Common myeloid progenitor, CD34-positive (primary cell): ENCODE data around the gene IRF2.
"Not testable (repeated sequence)": the region's sequence is repeated elsewhere in the genome, so short reads cannot be mapped to it uniquely, and the experiment has no call there.

Experiments
- CTCF ChIA-PET: fragments of 350-600 bp; sonication (Branson Sonifier 250); formaldehyde crosslinking; loops from one replicate; lab custom pipeline; 2021; ENCODE audit warnings: antibody characterized with exemption; lab: Charles Lee
- POLR2A ChIA-PET: fragments of 350-600 bp; sonication (Branson Sonifier 250); formaldehyde crosslinking; loops from one replicate; lab custom pipeline; 2021; ENCODE audit warnings: antibody characterized with exemption; lab: Charles Lee
- DNase-seq, 3 donors: peaks; one replicate each; pipeline versions ENCODE4 v3.0.0 to v3.0.0-alpha.2; 2013
- H3K27ac ChIP-seq, 2 experiments: 1 replicate in 1 of 2; 2 replicates in 1 of 2; pipeline ENCODE4 v1.7.0; 2013; ENCODE audit warnings: inconsistent platforms in 2 of 2, low read length in 2 of 2, mild to moderate bottlenecking in 2 of 2, low read depth in 1 of 2, moderate library complexity in 1 of 2; ENCODE audit not compliant: severe bottlenecking in 2 of 2, insufficient read depth in 1 of 2, poor library complexity in 1 of 2
- H3K27me3 ChIP-seq, 5 experiments: replicated peaks in 2 of 5; 1 replicate in 3 of 5; 2 replicates in 2 of 5; pipeline versions ENCODE4 v1.6.1 to v1.7.0; 2013; ENCODE audit warnings: low read length in 4 of 5, mild to moderate bottlenecking in 2 of 5, moderate library complexity in 2 of 5, inconsistent platforms in 1 of 5; ENCODE audit not compliant: insufficient read depth in 5 of 5, control insufficient read depth in 4 of 5
- H3K36me3 ChIP-seq, 4 experiments: 1 replicate in 2 of 4; 2 replicates in 2 of 4; pipeline versions ENCODE4 v1.6.1 to v1.7.0; 2013; ENCODE audit warnings: low read length in 3 of 4, control low read depth in 1 of 4, mild to moderate bottlenecking in 1 of 4; ENCODE audit not compliant: control insufficient read depth in 4 of 4, insufficient read depth in 4 of 4
- H3K4me1 ChIP-seq, 4 experiments: 1 replicate in 3 of 4; 2 replicates in 1 of 4; pipeline versions ENCODE4 v1.6.1 to v1.7.1; 2013; ENCODE audit warnings: low read length in 3 of 4, mild to moderate bottlenecking in 3 of 4, control low read depth in 1 of 4, inconsistent platforms in 1 of 4, moderate library complexity in 1 of 4; ENCODE audit not compliant: control insufficient read depth in 4 of 4, insufficient read depth in 4 of 4; ENCODE audit errors: control extremely low read depth in 1 of 4
- H3K4me3 ChIP-seq, 7 experiments: 1 replicate in 4 of 7; 2 replicates in 3 of 7; pipeline versions ENCODE4 v1.5.1 to v1.7.0; 2013; ENCODE audit warnings: mild to moderate bottlenecking in 7 of 7, low read length in 6 of 7, moderate library complexity in 6 of 7, inconsistent platforms in 2 of 7, low read depth in 2 of 7, control low read depth in 1 of 7; ENCODE audit not compliant: insufficient read depth in 4 of 7, control insufficient read depth in 1 of 7; ENCODE audit errors: extremely low read depth in 1 of 7
- H3K9me3 ChIP-seq, 5 experiments: 1 replicate in 4 of 5; 2 replicates in 1 of 5; pipeline versions ENCODE4 v1.6.1 to v1.7.1; 2013; ENCODE audit warnings: low read length in 4 of 5, mild to moderate bottlenecking in 2 of 5, inconsistent platforms in 1 of 5, low read depth in 1 of 5, moderate library complexity in 1 of 5; ENCODE audit not compliant: control insufficient read depth in 4 of 5, insufficient read depth in 2 of 5; ENCODE audit errors: control extremely low read depth in 1 of 5
- WGBS: methylation state at CpG from one replicate; pipeline ENCODE4 v1.1.5; 2013; ENCODE audit not compliant: insufficient coverage; 5-methylcytosine and 5-hydroxymethylcytosine counted together

Gene IRF2

GRCh38 chr4:184343502-184344177 lies 130.7 kb downstream of the IRF2 start:
- peak; percentile 67 to 86 (median 77) for DNase-seq
- WGBS, result 0% methylated on average over 12 of the region's 19 CpGs
- POLR2A ChIA-PET, result interaction anchor here (0.6 kb wide), 1 partner anchor 49 kb away, joined by 3 read pairs; no protein-coding TSS in a partner anchor
- Histone ChIP-seq H3K36me3 (no peaks in the 10 kb centered on the region), H3K27ac (peak overlapping the region; percentile 21 to 40), H3K4me1 (peaks cover 25 to 55% (median 43%) of the 10 kb centered on the region in 4 experiments), H3K4me3 (peak overlapping the region; percentile 49 to 92 (median 77)), H3K27me3 (no peaks in the 10 kb centered on the region), H3K9me3 (no peaks in the 10 kb centered on the region)
- CTCF ChIA-PET, result interaction anchor here (1.2 to 1.5 kb wide), 2 partner anchors 9 to 49 kb away, joined by 5 to 6 read pairs; no protein-coding TSS in a partner anchor

- DNase-seq, H3K9me3 ChIP-seq, POLR2A ChIA-PET, H3K27me3 ChIP-seq, H3K36me3 ChIP-seq: not testable (repeated sequence)
- H3K4me1 ChIP-seq, result peaks cover 24 to 48% (median 35%) of the 10 kb centered on the region in 4 experiments
- H3K4me3 ChIP-seq, result peak overlapping the region in 3 of 7 experiments; percentile 88 to 92 (median 88)
- no CpG with 5 or more reads among the region's 1 CpG for WGBS
- CTCF ChIA-PET, result interaction anchor here (1.2 to 1.5 kb wide), 2 partner anchors 10 to 50 kb away, joined by 5 to 6 read pairs; no protein-coding TSS in a partner anchor
- H3K27ac ChIP-seq, result peak overlapping the region in 1 of 2 experiments; percentile 40
Observed at GRCh38 chr4:184342857-184343237, 131.5 kb downstream of the IRF2 start.

GRCh38 chr4:184342167-184342856 lies 132.0 kb downstream of the IRF2 start:
- Histone ChIP-seq H3K36me3 (no peaks in the 10 kb centered on the region), H3K27me3 (no peaks in the 10 kb centered on the region), H3K9me3 (peaks cover 0 to 8% (median 3%) of the 10 kb centered on the region in 5 experiments), H3K4me1 (peaks cover 19 to 42% (median 30%) of the 10 kb centered on the region in 4 experiments), H3K27ac (no peak overlapping the region), H3K4me3 (no peak overlapping the region)
- POLR2A ChIA-PET, result no interaction called here
- no peak for DNase-seq
- CTCF ChIA-PET, result interaction anchor here (1.4 to 1.5 kb wide), 2 partner anchors 9 to 51 kb away, joined by 5 to 6 read pairs; no protein-coding TSS in a partner anchor
- 100% methylated on average over 3 of the region's 6 CpGs for WGBS

GRCh38 chr4:184339398-184340193 lies 134.8 kb downstream of the IRF2 start:
- H3K4me3 ChIP-seq, H3K9me3 ChIP-seq, POLR2A ChIA-PET, H3K27ac ChIP-seq, H3K36me3 ChIP-seq, H3K27me3 ChIP-seq: not testable (repeated sequence)
- peaks cover 7 to 26% (median 13%) of the 10 kb centered on the region in 4 experiments for H3K4me1 ChIP-seq
- CTCF ChIA-PET, result interaction anchor here (0.9 kb wide), 1 partner anchor 73 kb away, joined by 3 read pairs; no protein-coding TSS in a partner anchor
- 100% methylated on average over 4 of the region's 5 CpGs for WGBS
- peak in 2 of 3 donors; percentile 60 for DNase-seq

- Histone ChIP-seq H3K4me1 (peaks cover 0 to 9% (median 3%) of the 10 kb centered on the region in 4 experiments), H3K9me3 (peaks cover 0 to 8% (median 3%) of the 10 kb centered on the region in 5 experiments), H3K27ac (no peak overlapping the region), H3K36me3 (no peaks in the 10 kb centered on the region), H3K4me3 (no peak overlapping the region), H3K27me3 (no peaks in the 10 kb centered on the region)
- ChIA-PET CTCF (interaction anchor here (1.0 to 1.6 kb wide), 2 partner anchors 10 to 26 kb away, joined by 3 to 4 read pairs; no protein-coding TSS in a partner anchor), POLR2A (no interaction called here)
- WGBS, result 50% methylated on average over 1 of the region's 1 CpG
- DNase-seq, result no peak
Observed at GRCh38 chr4:184337907-184338306, 136.4 kb downstream of the IRF2 start.
